Karpas-422 (cell line): ENCODE measurements around the gene OSBPL1A. TPM values are rescaled to one million over a fixed set of nuclear protein-coding genes. Genes with fewer than 3 reads are reported as not detected.
"Not testable (repeated sequence)": the region's sequence is repeated elsewhere in the genome, so short reads cannot be mapped to it uniquely, and the experiment has no call there.

Experiments used
- DNase-seq: peaks from one replicate; pipeline ENCODE4 v3.0.0-alpha.2; 2015
- H2AFZ ChIP-seq: fragments of 200-600 bp; sonication (generic); 2 replicates; pipeline ENCODE4 v1.6.1; 2014; ENCODE audit warnings: antibody characterized with exemption, low read length, mixed read lengths
- H3K27ac ChIP-seq: fragments of 200-600 bp; sonication (generic); 2 replicates; pipeline ENCODE4 v1.5.1; 2014; ENCODE audit warnings: mild to moderate bottlenecking, low read length, moderate library complexity
- H3K27me3 ChIP-seq: fragments of 200-600 bp; sonication (generic); 2 replicates; pipeline ENCODE4 v1.6.1; 2014; ENCODE audit warnings: low read length, mixed read lengths
- H3K36me3 ChIP-seq: fragments of 200-600 bp; sonication (generic); 2 replicates; pipeline ENCODE4 v1.6.1; 2014; ENCODE audit warnings: low read length, mixed read lengths; ENCODE audit not compliant: insufficient read depth
- H3K4me1 ChIP-seq: fragments of 200-600 bp; sonication (generic); 2 replicates; pipeline ENCODE4 v1.6.1; 2014; ENCODE audit warnings: mild to moderate bottlenecking, low read length, mixed read lengths
- H3K4me2 ChIP-seq: fragments of 200-600 bp; sonication (generic); 2 replicates; pipeline ENCODE4 v1.6.1; 2014; ENCODE audit warnings: low read length, low read depth, mild to moderate bottlenecking; ENCODE audit not compliant: poor library complexity, severe bottlenecking
- H3K4me3 ChIP-seq: fragments of 200-600 bp; sonication (generic); 2 replicates; pipeline ENCODE4 v1.5.1; 2014; ENCODE audit warnings: mild to moderate bottlenecking, antibody characterized with exemption, low read length, mixed read lengths
- H3K79me2 ChIP-seq: fragments of 200-600 bp; sonication (generic); 2 replicates; pipeline ENCODE4 v1.6.1; 2014; ENCODE audit warnings: mild to moderate bottlenecking, low read length, mixed read lengths
- H3K9ac ChIP-seq: fragments of 200-600 bp; sonication (generic); 2 replicates; pipeline ENCODE4 v1.6.0; 2014; ENCODE audit warnings: low read length
- H3K9me2 ChIP-seq: fragments of 200-600 bp; sonication (generic), shearing (Covaris generic); replicated peaks from 2 replicates; pipeline ENCODE4 v1.6.0; 2014; ENCODE audit warnings: mild to moderate bottlenecking, low read length, moderate library complexity; ENCODE audit not compliant: insufficient read depth
- H3K9me3 ChIP-seq: fragments of 300-700, 200-600 bp; sonication (generic); 2 replicates; pipeline ENCODE4 v1.6.1; 2014; ENCODE audit warnings: low read length, mixed read lengths
- H4K20me1 ChIP-seq: fragments of 200-600 bp; sonication (generic); 2 replicates; pipeline ENCODE4 v1.6.1; 2014; ENCODE audit warnings: mild to moderate bottlenecking, antibody characterized with exemption, low read length, low read depth; ENCODE audit not compliant: insufficient read depth
- total RNA-seq: library from RNA; depleted of rRNA; stranded (reverse); fragments of >200 nt; shearing (Covaris generic); gene quantifications from 2 replicates; pipeline ENCODE4 v1.2.3, GENCODE V29; 2014; ENCODE audit warnings: low replicate concordance

The OSBPL1A gene
- total RNA-seq, 1 experiment from 2014 or later = not detected

DNA sequence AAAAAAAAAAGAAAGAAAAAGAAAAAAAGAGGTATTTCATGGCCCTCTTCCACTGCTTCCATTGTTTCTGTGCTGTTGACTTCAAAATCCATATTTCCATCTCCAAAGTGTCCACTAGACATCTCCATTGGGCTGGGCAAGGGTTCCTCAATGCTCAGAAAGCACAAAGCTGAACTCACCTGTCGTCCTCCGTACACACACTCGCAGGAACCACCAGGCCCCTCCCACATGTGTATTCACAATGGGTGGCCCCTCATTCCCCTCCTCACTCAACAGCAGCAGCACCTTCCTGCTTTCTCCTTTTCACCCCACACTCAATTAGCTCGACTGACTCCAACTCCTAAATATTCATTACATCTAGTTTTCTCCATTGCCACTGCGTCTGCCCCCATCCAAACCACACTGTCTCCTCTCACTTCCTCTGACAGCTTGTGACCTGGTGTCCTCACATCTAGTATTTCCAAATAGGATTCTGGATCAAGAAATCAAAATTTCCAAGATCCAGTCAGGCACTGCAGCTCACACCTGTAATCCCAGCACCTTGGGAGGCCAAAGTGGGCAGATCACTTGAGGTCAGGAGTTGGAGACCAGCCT lies 25.2 kb downstream of the OSBPL1A start:
- Histone ChIP-seq H4K20me1 (no peaks in the 10 kb centered on the region), H3K27me3 (no peaks in the 10 kb centered on the region), H3K79me2 (no peaks in the 10 kb centered on the region), H3K9me2 (no peaks in the 10 kb centered on the region), H3K4me3 (no peak overlapping the region), H3K27ac (no peak overlapping the region), H3K4me2 (no peak overlapping the region), H2AFZ (no peak overlapping the region), H3K9me3 (no peaks in the 10 kb centered on the region), H3K4me1 (no peaks in the 10 kb centered on the region), H3K36me3 (no peaks in the 10 kb centered on the region), H3K9ac (no peak overlapping the region)
- no peak for DNase-seq

DNA sequence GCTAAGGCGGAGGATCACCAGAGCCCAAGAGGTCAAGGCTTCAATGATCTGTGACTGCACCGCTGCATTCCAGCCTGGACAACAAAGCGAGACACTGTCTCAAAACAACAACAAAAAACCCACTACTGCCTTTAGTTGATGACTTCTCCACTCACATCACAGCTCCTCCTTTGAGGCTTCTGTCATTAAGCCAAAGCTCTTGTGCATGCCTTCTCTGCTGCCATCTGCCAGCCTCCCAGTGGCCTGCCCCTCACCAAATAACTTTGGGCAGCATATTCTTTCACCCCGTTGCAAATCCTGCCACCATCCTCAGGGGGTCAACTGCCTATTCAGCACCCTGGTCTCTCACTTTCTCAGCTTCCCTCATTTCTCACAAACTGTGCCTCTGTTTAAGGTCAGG lies 27.5 kb downstream of the OSBPL1A start:
- H3K36me3 ChIP-seq = no peaks in the 10 kb centered on the region
- DNase-seq = no peak
- H3K9ac ChIP-seq = no peak overlapping the region
- H4K20me1 ChIP-seq = no peaks in the 10 kb centered on the region
- no peak overlapping the region for H3K4me2 ChIP-seq
- H3K27me3 ChIP-seq = no peaks in the 10 kb centered on the region
- H3K27ac ChIP-seq = no peak overlapping the region
- no peaks in the 10 kb centered on the region for H3K9me3 ChIP-seq
- H2AFZ ChIP-seq = no peak overlapping the region
- no peaks in the 10 kb centered on the region for H3K4me1 ChIP-seq
- no peak overlapping the region for H3K4me3 ChIP-seq
- H3K9me2 ChIP-seq = no peaks in the 10 kb centered on the region
- H3K79me2 ChIP-seq = no peaks in the 10 kb centered on the region

DNA sequence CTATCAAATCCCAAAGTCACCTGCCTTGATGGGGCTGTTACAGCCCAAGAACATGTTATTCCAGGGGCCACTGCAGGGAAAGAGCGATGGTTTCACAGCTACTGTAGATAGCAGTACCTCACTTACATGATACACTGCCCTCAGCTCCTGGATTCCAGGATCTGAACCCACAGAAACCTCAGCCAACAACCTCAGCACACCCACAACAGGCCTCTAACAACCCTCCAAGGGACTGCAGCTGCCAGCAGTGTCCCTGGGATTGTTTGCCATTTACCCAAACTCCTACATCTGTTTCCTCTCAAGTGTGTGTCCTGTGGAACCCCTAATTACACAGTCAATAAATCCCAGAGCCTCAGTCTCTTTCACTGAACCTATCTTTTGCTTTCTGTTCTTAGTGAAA lies 28.2 kb downstream of the OSBPL1A start:
- no peaks in the 10 kb centered on the region for H3K9me3 ChIP-seq
- no peaks in the 10 kb centered on the region for H4K20me1 ChIP-seq
- H3K27me3 ChIP-seq = no peaks in the 10 kb centered on the region
- H3K79me2 ChIP-seq = no peaks in the 10 kb centered on the region
- DNase-seq = no peak
- H3K4me3 ChIP-seq = no peak overlapping the region
- H3K9me2 ChIP-seq = no peaks in the 10 kb centered on the region
- H3K4me1 ChIP-seq = no peaks in the 10 kb centered on the region
- no peak overlapping the region for H3K4me2 ChIP-seq
- no peak overlapping the region for H3K27ac ChIP-seq
- H3K36me3 ChIP-seq = no peaks in the 10 kb centered on the region
- H3K9ac ChIP-seq = no peak overlapping the region
- H2AFZ ChIP-seq = no peak overlapping the region

DNA sequence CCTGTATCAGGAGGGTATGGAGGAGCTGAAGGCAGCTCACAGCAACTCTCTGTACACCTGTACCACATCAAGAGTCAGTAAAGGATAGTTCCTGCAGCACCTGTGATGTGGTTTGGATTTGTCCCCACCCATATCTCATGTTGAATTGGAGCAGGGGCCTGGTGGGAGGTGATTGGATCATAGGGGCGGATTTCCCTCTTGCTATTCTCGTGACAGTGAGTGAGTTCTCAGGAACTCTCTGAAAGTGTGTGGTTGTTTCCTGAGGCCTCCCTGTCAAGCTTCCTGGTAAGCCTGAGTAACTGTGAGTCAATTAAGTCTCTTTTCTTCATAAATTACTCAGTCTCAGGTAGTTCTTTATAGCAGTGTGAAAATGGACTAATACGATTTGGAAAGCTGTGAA lies 28.9 kb downstream of the OSBPL1A start:
- DNase-seq = no peak
- Histone ChIP-seq H3K27ac (no peak overlapping the region), H3K4me1 (no peaks in the 10 kb centered on the region), H3K4me3 (no peak overlapping the region), H2AFZ (no peak overlapping the region), H3K4me2 (no peak overlapping the region), H3K9me3 (no peaks in the 10 kb centered on the region), H3K27me3 (no peaks in the 10 kb centered on the region), H3K79me2 (no peaks in the 10 kb centered on the region), H3K36me3 (no peaks in the 10 kb centered on the region), H4K20me1 (no peaks in the 10 kb centered on the region), H3K9ac (no peak overlapping the region), H3K9me2 (no peaks in the 10 kb centered on the region)

DNA sequence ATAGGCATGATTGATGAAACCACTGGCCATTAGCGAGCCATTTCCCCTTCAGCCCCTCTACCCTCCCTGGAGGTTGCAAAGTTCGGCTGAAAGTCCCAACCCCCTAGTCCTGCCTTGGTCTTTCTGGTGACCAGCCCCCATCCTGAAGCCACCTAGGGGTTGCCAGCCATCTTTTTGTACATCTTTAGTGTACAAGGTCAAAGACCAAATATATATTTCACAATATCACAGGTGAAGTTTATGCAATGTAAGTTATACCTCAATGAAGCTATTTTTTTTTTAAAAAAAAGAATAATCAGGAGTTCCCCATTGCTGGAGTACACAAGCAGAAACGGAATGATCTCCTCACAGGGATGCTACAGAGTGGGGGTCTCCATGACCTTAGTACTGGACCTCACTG lies 31.3 kb downstream of the OSBPL1A start:
- Histone ChIP-seq H3K9me2 (no peaks in the 10 kb centered on the region), H3K4me3 (no peak overlapping the region), H3K4me1 (no peaks in the 10 kb centered on the region), H3K4me2 (no peak overlapping the region), H3K79me2 (no peaks in the 10 kb centered on the region), H3K36me3 (no peaks in the 10 kb centered on the region), H3K27me3 (no peaks in the 10 kb centered on the region), H3K9me3 (no peaks in the 10 kb centered on the region), H3K27ac (no peak overlapping the region), H2AFZ (no peak overlapping the region), H4K20me1 (no peaks in the 10 kb centered on the region), H3K9ac (no peak overlapping the region)
- DNase-seq = no peak

DNA sequence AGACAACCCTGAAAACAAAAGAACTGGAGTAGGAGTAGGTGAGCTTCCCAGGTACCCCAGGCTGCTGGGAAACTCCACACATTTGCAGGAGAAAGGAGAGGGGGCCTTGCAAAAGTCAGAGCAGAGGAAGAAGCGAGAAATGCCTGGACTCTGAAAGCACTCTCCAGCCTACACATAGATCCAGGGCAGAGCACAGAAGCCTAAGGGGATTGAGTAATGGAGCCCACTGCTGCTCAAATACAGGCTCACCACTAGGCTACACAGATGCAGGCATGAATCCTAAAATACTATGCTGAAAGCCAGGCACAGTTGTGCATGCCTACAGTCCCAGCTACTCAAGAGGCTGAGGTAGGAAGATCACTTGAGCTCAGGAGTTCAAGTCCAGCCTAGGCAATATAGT lies 33.4 kb downstream of the OSBPL1A start:
- Histone ChIP-seq H4K20me1 (no peaks in the 10 kb centered on the region), H3K36me3 (no peaks in the 10 kb centered on the region), H3K79me2 (no peaks in the 10 kb centered on the region), H3K27me3 (no peaks in the 10 kb centered on the region), H3K4me2 (no peak overlapping the region), H3K9ac (no peak overlapping the region), H3K4me1 (no peaks in the 10 kb centered on the region), H3K9me3 (no peaks in the 10 kb centered on the region), H3K27ac (no peak overlapping the region), H3K4me3 (no peak overlapping the region), H3K9me2 (no peaks in the 10 kb centered on the region), H2AFZ (no peak overlapping the region)
- DNase-seq = no peak

DNA sequence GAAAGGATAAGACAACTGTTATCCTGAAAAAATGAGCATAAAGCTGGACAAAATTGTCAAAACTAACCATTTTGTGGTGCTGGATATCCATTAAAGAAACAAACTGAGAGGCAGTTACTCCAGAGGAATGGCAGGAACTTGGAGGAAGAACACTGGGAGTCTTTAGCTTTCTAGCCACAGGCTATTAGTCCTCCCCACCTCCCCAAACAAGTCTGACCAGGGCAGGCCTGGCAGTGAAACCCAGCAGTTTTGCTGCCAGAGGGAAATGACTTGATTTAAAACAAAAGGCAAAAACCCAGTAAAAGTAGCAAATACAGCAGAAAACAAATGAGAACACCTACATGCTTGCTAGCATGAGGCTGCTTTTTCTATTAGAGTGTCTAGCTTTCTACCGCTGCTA lies 34.9 kb downstream of the OSBPL1A start:
- no peaks in the 10 kb centered on the region for H3K9me2 ChIP-seq
- H3K27me3 ChIP-seq = no peaks in the 10 kb centered on the region
- no peak for DNase-seq
- H3K9me3 ChIP-seq = no peaks in the 10 kb centered on the region
- no peak overlapping the region for H3K27ac ChIP-seq
- H3K36me3 ChIP-seq = no peaks in the 10 kb centered on the region
- no peaks in the 10 kb centered on the region for H3K79me2 ChIP-seq
- no peaks in the 10 kb centered on the region for H4K20me1 ChIP-seq
- H3K4me3 ChIP-seq = no peak overlapping the region
- H2AFZ ChIP-seq = no peak overlapping the region
- H3K4me1 ChIP-seq = no peaks in the 10 kb centered on the region
- no peak overlapping the region for H3K4me2 ChIP-seq
- H3K9ac ChIP-seq = no peak overlapping the region

DNA sequence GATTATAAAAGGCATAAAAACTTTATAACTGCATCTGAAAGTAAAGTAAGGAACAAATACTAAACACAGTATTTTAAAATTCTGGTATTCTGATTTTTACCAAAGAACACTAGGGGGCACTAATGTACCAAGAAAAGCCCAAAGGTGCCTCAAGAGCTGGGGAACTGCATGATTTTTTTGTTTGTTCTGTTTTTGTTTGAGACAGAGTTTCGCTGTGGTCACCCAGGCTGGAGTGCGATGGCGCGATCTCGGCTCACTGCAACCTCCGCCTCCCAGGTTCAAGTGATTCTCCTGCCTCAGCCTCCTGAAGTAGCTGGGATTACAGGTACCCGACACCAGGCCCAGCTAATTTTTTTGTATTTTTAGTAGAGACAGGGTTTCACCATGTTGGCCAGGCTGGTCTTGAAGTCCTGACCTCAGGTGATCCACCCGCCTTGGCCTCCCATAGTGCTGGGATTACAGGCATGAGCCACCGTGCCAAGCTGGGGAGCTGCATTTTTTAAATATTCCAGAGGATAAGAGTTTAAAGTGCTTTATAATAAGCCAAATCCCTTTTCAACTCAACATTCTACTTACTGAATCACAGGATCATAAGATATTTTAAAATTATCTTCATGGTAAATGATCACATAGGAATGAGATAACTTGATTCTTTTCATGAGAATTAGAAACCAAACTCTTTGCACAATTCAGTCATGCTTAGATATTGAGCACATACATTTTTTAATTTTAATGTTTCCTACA lies 37.7 kb downstream of the OSBPL1A start:
- H3K79me2 ChIP-seq, H3K4me3 ChIP-seq, H3K4me1 ChIP-seq, H3K9me3 ChIP-seq, H3K36me3 ChIP-seq, H3K27ac ChIP-seq, H3K9ac ChIP-seq, H2AFZ ChIP-seq, H3K27me3 ChIP-seq, H3K9me2 ChIP-seq, H4K20me1 ChIP-seq, H3K4me2 ChIP-seq: not testable (repeated sequence)
- peak; percentile 81 for DNase-seq
